ENCODE measurements around the gene GLIS1.

The GLIS1 gene

GRCh38 chr1:53589043-53589887, 149.7 kb downstream of the GLIS1 start:
- DNase-seq: peak; percentile 21

GRCh38 chr1:53588053-53588779, 150.7 kb downstream of the GLIS1 start:
- peak; percentile 27 for DNase-seq

- peak; percentile 24 for DNase-seq
Measured at GRCh38 chr1:53587252-53587988, 151.5 kb downstream of the GLIS1 start.

GRCh38 chr1:53586765-53587164, 152.2 kb downstream of the GLIS1 start:
- peak; percentile 51 for DNase-seq

- peak; percentile 41 for DNase-seq
Measured at GRCh38 chr1:53585565-53585964, 153.4 kb downstream of the GLIS1 start.

GRCh38 chr1:53585129-53585528, 153.8 kb downstream of the GLIS1 start:
- peak; percentile 60 for DNase-seq

GRCh38 chr1:53584777-53585107, 154.2 kb downstream of the GLIS1 start:
- peak; percentile 16 for DNase-seq

- DNase-seq: peak; percentile 50
Measured at GRCh38 chr1:53583868-53584776, 154.8 kb downstream of the GLIS1 start.

- DNase-seq: peak; percentile 36
Measured at GRCh38 chr1:53583021-53583867, 155.7 kb downstream of the GLIS1 start.

GRCh38 chr1:53582211-53583020, 156.5 kb downstream of the GLIS1 start:
- peak; percentile 43 for DNase-seq

- no peak for DNase-seq
Measured at GRCh38 chr1:53581476-53581875, 157.5 kb downstream of the GLIS1 start.

GRCh38 chr1:53580739-53581475, 158.1 kb downstream of the GLIS1 start:
- no peak for DNase-seq

- DNase-seq: peak; percentile 21
Measured at GRCh38 chr1:53580009-53580400, 159.0 kb downstream of the GLIS1 start.

GRCh38 chr1:53579221-53580008, 159.5 kb downstream of the GLIS1 start:
- DNase-seq: peak; percentile 47

- no peak for DNase-seq
Measured at GRCh38 chr1:53578358-53578757, 160.6 kb downstream of the GLIS1 start.

GRCh38 chr1:53577761-53578100, 161.2 kb downstream of the GLIS1 start:
- DNase-seq: peak; percentile 44

GRCh38 chr1:53576866-53577760, 161.9 kb downstream of the GLIS1 start:
- DNase-seq: peak; percentile 31

- DNase-seq: peak; percentile 50
Measured at GRCh38 chr1:53576381-53576801, 162.6 kb downstream of the GLIS1 start.

Measured in activated effector memory CD4-positive, alpha-beta T cell treated with anti-CD3 and anti-CD28 coated beads, Interleukin-2, amount 50 U/mL, for 16 hours (primary cell).